ENCODE data around the gene SPAG16.

SPAG16 gene

DNA sequence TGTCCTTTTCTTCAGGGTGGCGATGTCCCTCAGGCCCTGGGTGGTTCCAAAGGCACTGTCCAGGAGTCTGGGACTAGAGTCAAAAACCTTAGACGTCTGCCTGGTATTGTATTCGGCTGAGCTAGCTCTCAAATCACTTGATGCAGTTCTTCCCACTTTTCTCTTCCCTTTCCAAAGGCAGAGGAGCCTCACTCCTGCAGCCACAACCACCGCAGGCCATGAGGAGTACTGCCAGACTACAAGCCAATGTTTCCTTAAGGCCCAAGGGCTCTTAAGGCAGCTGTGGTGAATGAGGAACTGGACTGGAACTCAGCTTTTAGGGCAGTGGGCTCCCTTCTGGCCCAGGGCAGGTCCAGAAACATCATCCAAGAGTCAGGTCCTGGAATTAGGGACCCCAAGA lies 360.7 kb downstream of the SPAG16 start:
- no peaks in the 10 kb centered on the region for H3K27me3 ChIP-seq (ENCODE audit: low read depth, low read length)
- TF ChIP-seq EZH2phosphoT487 (IDR thresholded peaks at IDR 0.05; ENCODE audit: low read depth) = no peak
- TF ChIP-seq, protein P1, sequence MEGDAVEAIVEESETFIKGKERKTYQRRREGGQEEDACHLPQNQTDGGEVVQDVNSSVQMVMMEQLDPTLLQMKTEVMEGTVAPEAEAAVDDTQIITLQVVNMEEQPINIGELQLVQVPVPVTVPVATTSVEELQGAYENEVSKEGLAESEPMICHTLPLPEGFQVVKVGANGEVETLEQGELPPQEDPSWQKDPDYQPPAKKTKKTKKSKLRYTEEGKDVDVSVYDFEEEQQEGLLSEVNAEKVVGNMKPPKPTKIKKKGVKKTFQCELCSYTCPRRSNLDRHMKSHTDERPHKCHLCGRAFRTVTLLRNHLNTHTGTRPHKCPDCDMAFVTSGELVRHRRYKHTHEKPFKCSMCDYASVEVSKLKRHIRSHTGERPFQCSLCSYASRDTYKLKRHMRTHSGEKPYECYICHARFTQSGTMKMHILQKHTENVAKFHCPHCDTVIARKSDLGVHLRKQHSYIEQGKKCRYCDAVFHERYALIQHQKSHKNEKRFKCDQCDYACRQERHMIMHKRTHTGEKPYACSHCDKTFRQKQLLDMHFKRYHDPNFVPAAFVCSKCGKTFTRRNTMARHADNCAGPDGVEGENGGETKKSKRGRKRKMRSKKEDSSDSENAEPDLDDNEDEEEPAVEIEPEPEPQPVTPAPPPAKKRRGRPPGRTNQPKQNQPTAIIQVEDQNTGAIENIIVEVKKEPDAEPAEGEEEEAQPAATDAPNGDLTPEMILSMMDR (IDR thresholded peaks at IDR 0.05; ENCODE audit: low read depth, low read length) = no peak
- H2AFZ ChIP-seq (ENCODE audit: low read depth, low read length) = no peak overlapping the region
- H3K79me2 ChIP-seq (ENCODE audit: low read length) = no peaks in the 10 kb centered on the region
- no peak overlapping the region for H3K27ac ChIP-seq (ENCODE audit: low read length)
- no peaks in the 10 kb centered on the region for H3K4me1 ChIP-seq (ENCODE audit: low read length)
- no peak overlapping the region for H3K4me3 ChIP-seq (ENCODE audit: low read length)
- H3K36me3 ChIP-seq (replicated peaks; ENCODE audit: low read depth, low read length) = no peaks in the 10 kb centered on the region
- H4K20me1 ChIP-seq (ENCODE audit: insufficient read depth, low read length) = no peaks in the 10 kb centered on the region
- no peak overlapping the region for H3K9ac ChIP-seq (ENCODE audit: low read length)
- no peaks in the 10 kb centered on the region for H3K9me3 ChIP-seq (ENCODE audit: insufficient read depth, low read length)
- H3K4me2 ChIP-seq (ENCODE audit: low read length) = no peak overlapping the region

DNA sequence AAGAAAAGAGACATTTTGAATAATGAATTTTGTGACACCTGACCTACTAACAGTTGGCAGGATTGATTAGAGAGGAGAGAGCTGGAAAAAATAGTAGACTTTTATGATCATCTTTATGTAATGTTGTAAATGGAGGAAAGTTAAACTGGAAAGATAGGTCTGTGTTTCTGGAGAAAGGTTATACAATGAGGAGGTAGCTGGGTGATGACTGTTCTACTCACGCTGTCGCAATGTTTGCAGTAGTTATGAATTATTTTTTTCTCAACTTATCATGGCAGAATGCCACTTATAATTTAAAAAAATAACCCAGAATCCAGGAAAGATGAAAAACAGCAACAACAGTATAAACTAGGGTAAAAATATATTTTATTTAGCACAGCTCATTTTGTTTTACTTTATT lies 364.9 kb downstream of the SPAG16 start:
- no peak overlapping the region for H3K4me3 ChIP-seq (ENCODE audit: low read length)
- no peaks in the 10 kb centered on the region for H4K20me1 ChIP-seq (ENCODE audit: insufficient read depth, low read length)
- H3K4me2 ChIP-seq (ENCODE audit: low read length) = no peak overlapping the region
- H3K27ac ChIP-seq (ENCODE audit: low read length) = no peak overlapping the region
- H3K4me1 ChIP-seq (ENCODE audit: low read length) = no peaks in the 10 kb centered on the region
- no peak overlapping the region for H2AFZ ChIP-seq (ENCODE audit: low read depth, low read length)
- no peaks in the 10 kb centered on the region for H3K79me2 ChIP-seq (ENCODE audit: low read length)
- H3K36me3 ChIP-seq (replicated peaks; ENCODE audit: low read depth, low read length) = no peaks in the 10 kb centered on the region
- no peaks in the 10 kb centered on the region for H3K27me3 ChIP-seq (ENCODE audit: low read depth, low read length)
- H3K9me3 ChIP-seq (ENCODE audit: insufficient read depth, low read length) = no peaks in the 10 kb centered on the region
- H3K9ac ChIP-seq (ENCODE audit: low read length) = no peak overlapping the region
- no peak for TF ChIP-seq EZH2phosphoT487 (IDR thresholded peaks at IDR 0.05; ENCODE audit: low read depth)
- TF ChIP-seq, protein P1 (IDR thresholded peaks at IDR 0.05; ENCODE audit: low read depth, low read length) = no peak

DNA sequence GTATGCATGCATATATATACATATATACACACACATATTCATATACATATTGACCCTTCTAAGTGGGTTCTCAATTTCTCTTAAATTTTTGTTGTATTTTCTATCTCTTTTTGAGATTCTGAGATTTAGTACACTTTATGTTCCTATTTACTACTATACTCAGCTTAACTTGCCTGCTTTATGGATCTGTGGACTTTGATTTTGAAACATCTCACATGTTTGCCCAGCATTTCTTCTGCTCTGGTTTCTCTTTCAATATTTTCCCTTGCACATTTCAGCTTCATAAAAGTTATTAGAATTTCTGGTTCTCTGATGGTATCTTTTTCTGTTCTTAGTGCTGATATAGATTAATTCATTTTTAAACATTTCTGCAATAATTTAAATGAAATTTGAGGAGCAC lies 380.6 kb downstream of the SPAG16 start:
- no peaks in the 10 kb centered on the region for H3K4me1 ChIP-seq (ENCODE audit: low read length)
- H3K27ac ChIP-seq (ENCODE audit: low read length) = no peak overlapping the region
- H3K9me3 ChIP-seq (ENCODE audit: insufficient read depth, low read length) = peaks cover 12% of the 10 kb centered on the region
- no peaks in the 10 kb centered on the region for H3K36me3 ChIP-seq (replicated peaks; ENCODE audit: low read depth, low read length)
- no peak overlapping the region for H3K9ac ChIP-seq (ENCODE audit: low read length)
- H3K27me3 ChIP-seq (ENCODE audit: low read depth, low read length) = no peaks in the 10 kb centered on the region
- no peak overlapping the region for H3K4me2 ChIP-seq (ENCODE audit: low read length)
- TF ChIP-seq, protein P1 (IDR thresholded peaks at IDR 0.05; ENCODE audit: low read depth, low read length) = no peak
- TF ChIP-seq EZH2phosphoT487 (IDR thresholded peaks at IDR 0.05; ENCODE audit: low read depth) = no peak
- no peaks in the 10 kb centered on the region for H3K79me2 ChIP-seq (ENCODE audit: low read length)
- H4K20me1 ChIP-seq (ENCODE audit: insufficient read depth, low read length) = no peaks in the 10 kb centered on the region
- H2AFZ ChIP-seq (ENCODE audit: low read depth, low read length) = no peak overlapping the region
- no peak overlapping the region for H3K4me3 ChIP-seq (ENCODE audit: low read length)

DNA sequence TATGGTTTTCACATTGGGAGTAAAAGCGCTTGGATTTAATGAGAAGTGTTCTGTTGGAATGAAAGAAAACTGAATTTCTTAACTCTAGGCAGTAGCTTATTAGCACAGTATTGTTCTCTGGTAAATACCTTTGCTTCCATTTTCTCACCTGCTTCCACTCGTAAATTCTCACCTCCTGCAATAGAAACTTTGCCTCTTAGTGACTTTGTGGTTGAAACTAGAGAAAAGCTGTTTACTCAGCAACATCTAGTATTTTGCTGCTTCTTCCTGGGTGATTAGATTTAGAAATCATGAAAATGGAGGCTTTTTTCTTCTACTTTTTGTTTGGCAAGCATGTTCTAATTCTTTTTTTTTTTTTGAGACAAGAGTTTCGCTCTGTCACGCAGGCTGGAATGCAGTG lies 385.4 kb downstream of the SPAG16 start:
- H3K4me2 ChIP-seq (ENCODE audit: low read length) = no peak overlapping the region
- no peak overlapping the region for H3K4me3 ChIP-seq (ENCODE audit: low read length)

More for the DNA sequence above, 385.4 kb downstream of the SPAG16 start:
- no peaks in the 10 kb centered on the region for H3K27me3 ChIP-seq (ENCODE audit: low read depth, low read length)
- no peaks in the 10 kb centered on the region for H4K20me1 ChIP-seq (ENCODE audit: insufficient read depth, low read length)
- H3K79me2 ChIP-seq (ENCODE audit: low read length) = no peaks in the 10 kb centered on the region
- TF ChIP-seq, protein P1 (IDR thresholded peaks at IDR 0.05; ENCODE audit: low read depth, low read length) = no peak
- no peak for TF ChIP-seq EZH2phosphoT487 (IDR thresholded peaks at IDR 0.05; ENCODE audit: low read depth)
- H3K27ac ChIP-seq (ENCODE audit: low read length) = no peak overlapping the region
- H3K4me1 ChIP-seq (ENCODE audit: low read length) = no peaks in the 10 kb centered on the region
- no peak overlapping the region for H2AFZ ChIP-seq (ENCODE audit: low read depth, low read length)
- no peak overlapping the region for H3K9ac ChIP-seq (ENCODE audit: low read length)
- H3K9me3 ChIP-seq (ENCODE audit: insufficient read depth, low read length) = peaks cover 4% of the 10 kb centered on the region
- H3K36me3 ChIP-seq (replicated peaks; ENCODE audit: low read depth, low read length) = no peaks in the 10 kb centered on the region
